CD4-positive, alpha-beta T cell treated with Interferon alpha-2 for 1 hour (primary cell): ENCODE data around the gene GCNA.

Experiments
- DNase-seq, 2 donors: peaks; one replicate each; pipeline ENCODE4 v3.0.0-alpha.2; 2020 to 2022

Gene GCNA

GRCh38 chrX:71616672-71617529 is 38.7 kb downstream of the GCNA start:
- no peak for DNase-seq

- no peak for DNase-seq
Observed at GRCh38 chrX:71617742-71618141, 39.5 kb downstream of the GCNA start.

GRCh38 chrX:71618303-71618721 is 40.1 kb downstream of the GCNA start, which contains the start of gene CXCR3:
Gene CXCR3 (minus strand): TSS chrX:71618511. CDS start chrX:71618449, 62 bp downstream.
- peak; percentile 6 to 55 for DNase-seq

GRCh38 chrX:71618787-71619186 is 40.5 kb downstream of the GCNA start:
- no peak for DNase-seq

GRCh38 chrX:71619193-71619592 is 41.0 kb downstream of the GCNA start:
- DNase-seq, result peak; percentile 28 to 53

- no peak for DNase-seq
Observed at GRCh38 chrX:71619986-71620385, 41.7 kb downstream of the GCNA start.

GRCh38 chrX:71621603-71622002 is 43.4 kb downstream of the GCNA start:
- no peak for DNase-seq

- no peak for DNase-seq
Observed at GRCh38 chrX:71622032-71622575, 43.9 kb downstream of the GCNA start.

GRCh38 chrX:71622576-71623450 is 44.6 kb downstream of the GCNA start:
- DNase-seq, result peak; percentile 68 to 84

GRCh38 chrX:71623714-71624113 is 45.5 kb downstream of the GCNA start:
- DNase-seq, result no peak

- DNase-seq, result no peak
Observed at GRCh38 chrX:71625471-71625870, 47.2 kb downstream of the GCNA start.

GRCh38 chrX:71626576-71626975 is 48.3 kb downstream of the GCNA start:
- no peak for DNase-seq

GRCh38 chrX:71627588-71628404 is 49.6 kb downstream of the GCNA start:
- DNase-seq, result no peak

- no peak for DNase-seq
Observed at GRCh38 chrX:71629467-71629866, 51.2 kb downstream of the GCNA start.

GRCh38 chrX:71632923-71633657 is 54.9 kb downstream of the GCNA start:
- no peak for DNase-seq

- no peak for DNase-seq
Observed at GRCh38 chrX:71634366-71634765, 56.1 kb downstream of the GCNA start.

- DNase-seq, result no peak
Observed at GRCh38 chrX:71636438-71637252, 58.4 kb downstream of the GCNA start.

GRCh38 chrX:71637253-71637618 is 59.0 kb downstream of the GCNA start:
- no peak for DNase-seq

- no peak for DNase-seq
Observed at GRCh38 chrX:71637848-71638247, 59.6 kb downstream of the GCNA start.

GRCh38 chrX:71638409-71638808 is 60.2 kb downstream of the GCNA start:
- DNase-seq, result no peak

- DNase-seq, result peak in 1 of 2 donors; percentile 46
Observed at GRCh38 chrX:71640002-71640401, 61.8 kb downstream of the GCNA start.
